K562 (cell line): ENCODE data around the gene TRIM24. TPM values are rescaled to one million over a fixed set of nuclear protein-coding genes. Genes with fewer than 3 reads are reported as not detected.

Source experiments
- ATAC-seq: fragments of 200-7000 bp; cut with Tn5 transposase; 3 replicates; pipeline ENCODE4 v1.9.1; 2020; ENCODE audit warnings: moderate library complexity
- BruUV-seq: library from RNA; stranded (reverse); fragments of 400-500 nt; replicated peaks from 2 replicates; lab custom pipeline; 2021; lab: Mats Ljungman, UMichigan
- CTCF ChIA-PET: fragments of 300-600 bp; formaldehyde crosslinking; extraction: SDS; loops from one replicate; lab custom pipeline; 2021; ENCODE audit warnings: low intra/inter-chr PET ratio; lab: Yijun Ruan, JAX
- POLR2A ChIA-PET: fragments of 300-600, 350-650 bp; sonication (Branson Sonifier 250); formaldehyde crosslinking; extraction: SDS; loops from one replicate; lab custom pipeline; 2021; ENCODE audit warnings: antibody characterized with exemption, inconsistent platforms; lab: Yijun Ruan, JAX
- DNase-seq, 4 experiments: peaks; one replicate each; pipeline versions ENCODE4 v3.0.0 to v3.0.0-alpha.2; 2011 to 2018; ENCODE audit warnings: low spot score in 3 of 4, mixed read lengths in 3 of 4; ENCODE audit errors: extremely low read depth in 1 of 4
- FAIRE-seq: peaks from 2 replicates; lab custom pipeline; 2011; peaks lifted over from hg19 to GRCh38; lab: Jason Lieb, UNC
- H2AFZ ChIP-seq: 2 replicates; pipeline ENCODE4 v1.6.0; 2011; ENCODE audit warnings: low read depth, low read length, control low read depth, inconsistent platforms
- H3K27ac ChIP-seq: fragments of 200-600 bp; 3 replicates; pipeline ENCODE4 v1.8.0; 2011; ENCODE audit warnings: low read depth, mild to moderate bottlenecking, control low read depth, inconsistent platforms, low read length, moderate library complexity, mixed read lengths; ENCODE audit errors: extremely low read depth
- H3K27me3 ChIP-seq, 2 experiments: fragments of 300-600 bp in 1 of 2; 2 replicates in 1 of 2; 3 replicates in 1 of 2; pipeline versions ENCODE4 v1.6.0 to v1.8.0; 2011; ENCODE audit warnings: inconsistent platforms in 2 of 2, low read length in 2 of 2, mild to moderate bottlenecking in 1 of 2, mixed read lengths in 1 of 2, moderate library complexity in 1 of 2; ENCODE audit not compliant: control insufficient read depth in 2 of 2, insufficient read depth in 2 of 2
- H3K36me3 ChIP-seq: fragments of 300-600 bp; 3 replicates; pipeline ENCODE4 v1.8.0; 2011; ENCODE audit warnings: mild to moderate bottlenecking, low read length, inconsistent platforms; ENCODE audit not compliant: control insufficient read depth, insufficient read depth
- H3K4me1 ChIP-seq, 2 experiments: fragments of 200-600 bp in 1 of 2; replicated peaks in 1 of 2; 2 replicates in 1 of 2; 3 replicates in 1 of 2; pipeline versions ENCODE4 v1.5.1 to v1.8.0; 2011; ENCODE audit warnings: inconsistent platforms in 2 of 2, low read length in 2 of 2, mild to moderate bottlenecking in 1 of 2, mixed read lengths in 1 of 2, moderate library complexity in 1 of 2; ENCODE audit not compliant: control insufficient read depth in 2 of 2, insufficient read depth in 2 of 2
- H3K4me2 ChIP-seq: 2 replicates; pipeline ENCODE4 v1.6.1; 2011; ENCODE audit warnings: low read length, control low read depth, inconsistent platforms, mixed read lengths; ENCODE audit not compliant: insufficient read depth
- H3K4me3 ChIP-seq: fragments of 200-600 bp; sonication (generic), shearing (Covaris generic); 2 replicates; pipeline ENCODE4 v1.5.1; 2016; ENCODE audit warnings: control low read depth, inconsistent platforms
- H3K79me2 ChIP-seq: fragments of 200-600 bp; 3 replicates; pipeline ENCODE4 v1.8.0; 2011; ENCODE audit warnings: low read length, inconsistent platforms; ENCODE audit not compliant: control insufficient read depth, insufficient read depth
- H3K9ac ChIP-seq, 2 experiments: 2 replicates each; pipeline versions ENCODE4 v1.6.0 to v1.6.1; 2011; ENCODE audit warnings: low read depth in 2 of 2, low read length in 2 of 2, control low read depth in 1 of 2, inconsistent platforms in 1 of 2, mild to moderate bottlenecking in 1 of 2, mixed read lengths in 1 of 2; ENCODE audit not compliant: insufficient read depth in 1 of 2
- H3K9me1 ChIP-seq: one replicate; pipeline ENCODE4 v1.6.0; 2011; ENCODE audit warnings: inconsistent platforms, mild to moderate bottlenecking, low read length, moderate library complexity; ENCODE audit not compliant: control insufficient read depth, insufficient read depth
- H3K9me3 ChIP-seq: replicated peaks from 2 replicates; pipeline ENCODE4 v1.5.1; 2011; ENCODE audit warnings: low read depth, low read length, inconsistent platforms; ENCODE audit not compliant: control insufficient read depth, insufficient read depth
- H4K20me1 ChIP-seq: replicated peaks from 2 replicates; pipeline ENCODE4 v1.6.1; 2011; ENCODE audit warnings: low read length, inconsistent platforms, mixed read lengths; ENCODE audit not compliant: control insufficient read depth, insufficient read depth
- NR2F6 ChIP-seq: fragments of 450-650 bp; formaldehyde crosslinking; IDR thresholded peaks from 2 replicates; pipeline ENCODE4 v1.4.0; 2020; ENCODE audit warnings: mild to moderate bottlenecking
- RAD51 ChIP-seq: fragments of 450-650 bp; IDR thresholded peaks from 2 replicates; pipeline ENCODE4 v1.7.1; 2016; ENCODE audit warnings: low read depth, mild to moderate bottlenecking, borderline replicate concordance
- ZNF121 ChIP-seq: sonication (generic); formaldehyde crosslinking; conservative IDR thresholded peaks from 2 replicates; pipeline ENCODE4 v1.8.0; 2022; ENCODE audit warnings: missing genetic modification reagents
- WGBS: fragments of 100-300 bp; shearing (Covaris generic); methylation state at CpG from one replicate; pipeline ENCODE4 v1.1.6; 2016; ENCODE audit warnings: low coverage, mixed read lengths; ENCODE audit not compliant: insufficient coverage; ENCODE audit errors: missing lambda C conversion rate; 5-methylcytosine and 5-hydroxymethylcytosine counted together
- in situ Hi-C: fragments of 300-500 bp; cut with MboI; formaldehyde crosslinking; loops from 4 replicates; pipeline ENCODE4 v1.15.0; 2018; ENCODE audit warnings: inconsistent platforms, mixed read lengths
- intact Hi-C: fragments of 100-400 bp; cut with micrococcal nuclease; formaldehyde crosslinking; loops from 2 replicates; pipeline ENCODE4 v1.14.2; 2022
- polyA plus RNA-seq, 8 experiments: library from polyadenylated mRNA; depleted of rRNA in 4 of 8; stranded (reverse) in 5 of 8; unstranded in 3 of 8; fragments of >200 nt; fragmentation: Nextera tagmentation in 2 of 8; fragmentation: Illumina TruSeq in 1 of 8; extraction: Ambion mirVana in 2 of 8; extraction: Trizol in 1 of 8; gene quantifications; 2 replicates each; pipeline versions ENCODE4 v1.2.1 to v1.2.3, GENCODE V29; 2011 to 2014; ENCODE audit warnings: inconsistent platforms in 1 of 8, missing spikeins in 1 of 8
- total RNA-seq, 7 experiments: library from RNA; depleted of rRNA in 6 of 7; stranded (reverse); fragments of >200 nt in 6 of 7; fragmentation: Illumina TruSeq in 2 of 7; extraction: Trizol in 2 of 7; gene quantifications; 2 replicates each; pipeline versions ENCODE4 v1.2.1 to v1.2.3, GENCODE V29; 2011 to 2021; ENCODE audit warnings: low replicate concordance in 1 of 7

The TRIM24 gene
- total and polyA plus RNA-seq, 9 of the 15 experiments (the other 6 are each of a cell fraction or from before 2014, with no cell fraction given) = 13.4 to 74.0 (median 41.7) TPM

DNA sequence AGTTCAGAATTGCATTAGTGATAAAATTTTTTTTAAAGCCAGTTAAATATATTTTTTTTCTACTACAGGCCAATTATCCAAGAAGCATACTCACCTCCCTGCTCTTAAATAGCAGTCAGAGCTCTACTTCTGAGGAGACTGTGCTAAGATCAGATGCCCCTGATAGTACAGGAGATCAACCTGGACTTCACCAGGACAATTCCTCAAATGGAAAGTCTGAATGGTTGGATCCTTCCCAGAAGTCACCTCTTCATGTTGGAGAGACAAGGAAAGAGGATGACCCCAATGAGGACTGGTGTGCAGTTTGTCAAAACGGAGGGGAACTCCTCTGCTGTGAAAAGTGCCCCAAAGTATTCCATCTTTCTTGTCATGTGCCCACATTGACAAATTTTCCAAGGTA, 119.1 kb downstream of the TRIM24 start:
- H3K27ac ChIP-seq = no peak overlapping the region
- 78% methylated on average over 1 of the region's 1 CpG for WGBS
- ATAC-seq = no peak

GRCh38 chr7:138579671-138580070, 119.6 kb downstream of the TRIM24 start:
- Histone ChIP-seq H4K20me1 (no peaks in the 10 kb centered on the region), H3K9me3 (no peaks in the 10 kb centered on the region), H3K9ac (no peak overlapping the region), H3K27me3 (no peaks in the 10 kb centered on the region), H3K79me2 (no peaks in the 10 kb centered on the region), H2AFZ (no peak overlapping the region), H3K4me3 (no peak overlapping the region), H3K4me1 (no peaks in the 10 kb centered on the region), H3K9me1 (no peaks in the 10 kb centered on the region), H3K4me2 (no peak overlapping the region), H3K27ac (no peak overlapping the region), H3K36me3 (peaks cover 87% of the 10 kb centered on the region)
- in situ Hi-C loops = no loop called here
- CTCF ChIA-PET = no interaction called here
- 96% methylated on average over 3 of the region's 3 CpGs for WGBS
- TF ChIP-seq NR2F6 (CRISPR knock-in tag) (no peak), ZNF121 (CRISPR knock-in tag) (peak; percentile 85)
- intact Hi-C loops = no loop called here
- ATAC-seq (no peak), DNase-seq (no peak), FAIRE-seq (no peak)
- no TSS peak for BruUV-seq
- POLR2A ChIA-PET = interaction anchor here (0.6 kb wide), 1 partner anchor 26 kb away, joined by 3 read pairs; no protein-coding TSS in a partner anchor

More for the DNA sequence above, 119.1 kb downstream of the TRIM24 start:
- H3K9me3 ChIP-seq = no peaks in the 10 kb centered on the region
- H3K79me2 ChIP-seq = no peaks in the 10 kb centered on the region
- H3K27me3 ChIP-seq = no peaks in the 10 kb centered on the region
- CTCF ChIA-PET = no interaction called here
- intact Hi-C loops = no loop called here
- H3K36me3 ChIP-seq = peaks cover 87% of the 10 kb centered on the region
- H3K9me1 ChIP-seq = no peaks in the 10 kb centered on the region
- no peak for TF ChIP-seq RAD51
- TF ChIP-seq, all 486 proteins: peak for 0
- H3K9ac ChIP-seq = no peak overlapping the region
- POLR2A ChIA-PET = no interaction called here
- no peaks in the 10 kb centered on the region for H4K20me1 ChIP-seq
- no peak overlapping the region for H3K4me2 ChIP-seq
- no TSS peak for BruUV-seq
- no peak for DNase-seq
- in situ Hi-C loops = no loop called here
- no peak for FAIRE-seq
- H3K4me1 ChIP-seq = no peaks in the 10 kb centered on the region
- H3K4me3 ChIP-seq = no peak overlapping the region
- H2AFZ ChIP-seq = no peak overlapping the region
